ENCODE measurements around the gene DCAF7.

The DCAF7 gene

GRCh38 chr17:63525190-63525946, 24.9 kb upstream of the DCAF7 start:
- DNase-seq (ENCODE audit: low read depth): no peak

- DNase-seq (ENCODE audit: low read depth): no peak
Observed at GRCh38 chr17:63526861-63527260, 23.4 kb upstream of the DCAF7 start.

- DNase-seq (ENCODE audit: low read depth): no peak
Observed at GRCh38 chr17:63528183-63528582, 22.1 kb upstream of the DCAF7 start.

- no peak for DNase-seq (ENCODE audit: low read depth)
Observed at GRCh38 chr17:63529711-63530556, 20.3 kb upstream of the DCAF7 start.

DNA sequence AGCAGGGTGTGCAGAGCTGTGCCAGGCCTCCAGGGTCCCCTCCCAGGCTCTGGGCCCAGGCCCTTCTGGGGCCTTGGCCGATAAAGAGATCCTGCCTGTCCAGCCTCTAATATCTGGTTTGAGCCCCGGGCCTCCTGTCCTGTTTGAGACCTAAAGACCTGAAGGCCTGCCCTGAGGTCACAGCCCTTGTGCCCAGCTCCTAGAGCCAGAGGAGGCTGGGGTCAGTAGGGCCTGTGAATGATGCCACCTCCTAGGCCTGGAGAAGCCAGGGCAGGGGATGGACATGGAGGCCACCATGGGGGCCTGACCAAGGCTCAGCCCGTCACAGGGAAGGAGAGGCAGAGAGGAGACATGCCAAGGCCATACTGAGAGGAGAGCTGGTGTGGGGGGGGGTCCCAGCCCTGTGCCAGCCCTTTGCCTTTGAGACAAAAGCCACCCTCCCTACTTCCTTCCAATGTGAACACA, 19.7 kb upstream of the DCAF7 start:
- no peak for DNase-seq (ENCODE audit: low read depth)

DNA sequence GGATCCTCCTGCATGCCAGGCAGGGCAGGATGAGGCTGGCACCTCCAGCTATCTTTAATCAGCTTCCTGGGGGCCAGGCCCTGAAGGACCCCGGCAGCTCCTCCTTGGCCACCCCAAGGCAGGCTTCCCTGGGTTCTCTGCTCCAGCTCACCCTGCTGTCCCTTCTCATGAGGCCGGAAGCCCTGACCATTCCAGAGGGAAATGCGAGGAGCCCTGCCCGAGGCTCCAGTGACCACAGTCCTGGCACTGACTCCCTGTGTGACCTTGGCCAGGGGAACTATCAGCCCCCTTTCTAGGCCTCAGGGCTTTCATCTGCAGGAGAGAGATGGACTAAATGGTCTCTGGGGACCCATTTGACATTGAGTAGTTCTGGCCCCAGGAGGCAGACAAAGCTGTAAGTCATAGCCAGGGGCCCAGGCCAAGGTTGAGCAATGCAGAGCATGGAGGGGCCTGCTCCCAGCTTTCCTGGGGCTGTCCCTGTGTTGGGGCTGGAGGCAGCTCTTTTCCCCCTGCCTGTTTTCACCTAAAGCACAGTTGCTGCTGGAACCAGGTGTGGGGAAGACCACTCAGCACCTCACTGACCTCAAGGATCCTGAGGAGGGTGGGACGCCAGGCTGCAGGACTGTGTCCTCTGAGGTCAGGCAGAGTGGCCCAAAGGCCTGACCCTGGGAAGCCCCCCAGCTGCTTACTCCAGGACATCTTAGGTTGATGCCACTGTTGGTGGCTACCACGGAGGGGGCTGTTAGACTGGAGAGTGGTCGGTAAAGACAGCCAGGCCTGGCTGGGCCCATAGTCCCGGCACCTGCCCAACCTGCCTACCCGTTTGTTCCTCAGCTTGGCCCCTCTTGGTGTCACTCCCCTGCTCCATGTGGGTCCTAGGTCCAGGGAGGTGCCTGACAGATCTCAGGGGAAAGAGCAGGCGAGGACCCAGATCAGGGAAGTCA, 19.0 kb upstream of the DCAF7 start:
- DNase-seq (ENCODE audit: low read depth): no peak

- no peak for DNase-seq (ENCODE audit: low read depth)
Observed at GRCh38 chr17:63533433-63534077, 16.7 kb upstream of the DCAF7 start.

DNA sequence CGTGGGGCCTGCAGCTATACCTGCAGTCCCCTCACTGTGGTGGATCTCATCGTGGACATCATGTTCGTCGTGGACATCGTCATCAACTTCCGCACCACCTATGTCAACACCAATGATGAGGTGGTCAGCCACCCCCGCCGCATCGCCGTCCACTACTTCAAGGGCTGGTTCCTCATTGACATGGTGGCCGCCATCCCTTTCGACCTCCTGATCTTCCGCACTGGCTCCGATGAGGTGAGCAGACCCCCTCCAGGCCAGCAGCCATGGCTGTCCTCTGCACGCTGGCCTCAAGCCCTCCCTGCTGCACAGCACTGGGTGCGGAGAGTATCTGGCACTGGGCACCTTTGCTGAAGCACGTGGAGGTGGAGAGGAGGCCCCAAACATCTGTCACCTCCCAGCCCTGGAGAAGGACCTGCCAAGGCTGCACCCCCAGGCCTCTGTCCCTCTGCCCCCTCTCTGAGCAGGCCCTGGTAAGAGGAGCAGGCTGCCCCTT, 16.2 kb upstream of the DCAF7 start:
- no peak for DNase-seq (ENCODE audit: low read depth)

- DNase-seq (ENCODE audit: low read depth): no peak
Observed at GRCh38 chr17:63534816-63535455, 15.3 kb upstream of the DCAF7 start.

DNA sequence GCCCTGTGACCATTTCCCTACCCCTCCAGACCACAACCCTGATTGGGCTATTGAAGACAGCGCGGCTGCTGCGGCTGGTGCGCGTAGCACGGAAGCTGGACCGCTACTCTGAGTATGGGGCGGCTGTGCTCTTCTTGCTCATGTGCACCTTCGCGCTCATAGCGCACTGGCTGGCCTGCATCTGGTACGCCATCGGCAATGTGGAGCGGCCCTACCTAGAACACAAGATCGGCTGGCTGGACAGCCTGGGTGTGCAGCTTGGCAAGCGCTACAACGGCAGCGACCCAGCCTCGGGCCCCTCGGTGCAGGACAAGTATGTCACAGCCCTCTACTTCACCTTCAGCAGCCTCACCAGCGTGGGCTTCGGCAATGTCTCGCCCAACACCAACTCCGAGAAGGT, 14.6 kb upstream of the DCAF7 start:
- no peak for DNase-seq (ENCODE audit: low read depth)

- DNase-seq (ENCODE audit: low read depth): no peak
Observed at GRCh38 chr17:63537001-63537400, 13.3 kb upstream of the DCAF7 start.

- DNase-seq (ENCODE audit: low read depth): no peak
Observed at GRCh38 chr17:63537991-63538692, 12.1 kb upstream of the DCAF7 start.

GRCh38 chr17:63538693-63539595, 11.3 kb upstream of the DCAF7 start:
- DNase-seq (ENCODE audit: low read depth): no peak

GRCh38 chr17:63540590-63540989, 9.7 kb upstream of the DCAF7 start:
- DNase-seq (ENCODE audit: low read depth): no peak

GRCh38 chr17:63542218-63542545, 8.1 kb upstream of the DCAF7 start:
- no peak for DNase-seq (ENCODE audit: low read depth)

DNA sequence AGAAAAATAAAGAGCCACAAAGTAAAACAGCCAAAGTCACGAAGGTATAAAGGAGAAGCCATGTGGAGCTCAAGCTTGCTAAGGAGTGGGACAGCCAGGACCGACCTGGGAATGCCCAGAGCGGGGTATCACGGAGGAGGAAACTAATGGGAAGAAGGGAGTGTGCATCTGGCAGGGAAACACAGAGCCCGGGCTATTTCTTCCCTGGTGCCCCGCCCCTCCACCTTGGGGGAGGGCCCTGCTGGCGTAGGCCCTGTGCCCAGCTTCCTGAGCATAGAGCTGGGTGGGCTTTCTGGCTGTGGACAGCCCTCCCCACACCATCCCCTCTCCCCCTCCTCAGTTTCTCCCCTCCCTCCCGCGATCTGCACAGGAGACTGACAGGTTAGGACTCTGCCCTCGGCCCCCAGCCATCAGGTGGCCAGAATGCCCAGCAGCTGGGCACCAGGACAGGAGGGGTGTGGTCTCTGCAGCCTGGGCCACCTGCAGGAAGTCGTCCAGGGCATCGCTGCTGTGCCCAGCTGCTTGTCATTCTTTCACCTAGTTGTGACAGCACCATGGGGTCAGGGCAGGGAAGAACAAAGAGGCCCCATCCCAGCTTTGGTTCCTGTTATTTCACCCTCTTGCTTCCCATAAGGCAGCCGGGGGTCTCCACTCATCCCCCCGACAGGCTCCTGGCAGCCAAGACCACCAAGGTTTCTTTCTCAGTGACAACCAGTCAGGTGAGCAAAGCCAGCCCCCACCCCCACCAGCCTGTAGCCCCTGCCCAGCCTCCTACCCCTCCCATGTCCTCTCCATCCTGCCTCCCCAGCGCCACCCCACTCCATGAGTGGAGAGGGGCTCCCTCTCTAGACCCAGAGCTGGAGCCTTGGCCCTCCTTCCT, 7.1 kb upstream of the DCAF7 start:
- no peak for DNase-seq (ENCODE audit: low read depth)

DNA sequence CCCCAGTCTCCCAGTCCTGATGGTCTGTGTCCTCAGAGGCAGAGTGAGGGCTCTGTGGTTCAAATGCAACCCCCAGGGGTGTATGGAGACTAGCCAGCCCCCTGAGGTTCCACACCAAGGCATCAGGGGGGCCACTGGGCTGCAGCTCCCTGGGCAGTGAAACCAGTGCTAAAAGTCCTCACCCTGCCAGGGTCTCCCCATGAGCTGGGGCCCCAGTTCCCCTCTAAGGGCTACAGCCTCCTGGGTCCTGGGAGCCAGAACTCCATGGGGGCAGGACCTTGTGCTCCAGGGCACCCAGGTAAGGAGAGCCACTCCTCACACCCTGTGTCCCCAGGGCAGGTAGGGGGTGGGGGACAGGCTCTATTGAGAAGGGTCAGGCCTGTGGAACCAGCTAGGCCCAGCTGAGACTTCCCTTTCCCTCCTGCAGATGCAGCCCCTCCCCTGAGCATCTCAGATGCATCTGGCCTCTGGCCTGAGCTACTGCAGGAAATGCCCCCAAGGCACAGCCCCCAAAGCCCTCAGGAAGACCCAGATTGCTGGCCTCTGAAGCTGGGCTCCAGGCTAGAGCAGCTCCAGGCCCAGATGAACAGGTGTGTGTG, 6.4 kb upstream of the DCAF7 start:
- no peak for DNase-seq (ENCODE audit: low read depth)
